Measurements from ENCODE around the gene MEA1.

- TF ChIP-seq CTCF (conservative IDR thresholded peaks at IDR 0.05; ENCODE audit: low read length), result no peak
- no peak for TF ChIP-seq EZH2phosphoT487 (IDR thresholded peaks at IDR 0.05; ENCODE audit: borderline replicate concordance)
These were observed 6.6 kb downstream of the MEA1 start for GRCh38 chr6:43007126-43007525.
